ENCODE results near the gene MTERF1.

The MTERF1 gene

GRCh38 chr7:91913612-91914011 lies 33.1 kb upstream of the MTERF1 start:
- no peak for TF ChIP-seq CTCF (IDR thresholded peaks at IDR 0.05)

GRCh38 chr7:91912494-91912893 lies 32.0 kb upstream of the MTERF1 start:
- TF ChIP-seq CTCF (IDR thresholded peaks at IDR 0.05) = no peak

- no peak for TF ChIP-seq CTCF (IDR thresholded peaks at IDR 0.05)
Measured at GRCh38 chr7:91911121-91911520, 30.6 kb upstream of the MTERF1 start.

GRCh38 chr7:91910171-91910570 lies 29.7 kb upstream of the MTERF1 start:
- no peak for TF ChIP-seq CTCF (IDR thresholded peaks at IDR 0.05)

- TF ChIP-seq CTCF (IDR thresholded peaks at IDR 0.05) = no peak
Measured at GRCh38 chr7:91899563-91899962, 19.1 kb upstream of the MTERF1 start.

- no peak for TF ChIP-seq CTCF (IDR thresholded peaks at IDR 0.05)
Measured at GRCh38 chr7:91898240-91898992, 17.9 kb upstream of the MTERF1 start.

- TF ChIP-seq CTCF (IDR thresholded peaks at IDR 0.05) = no peak
Measured at GRCh38 chr7:91894781-91895480, 14.4 kb upstream of the MTERF1 start.
